Fibroblast of lung (primary cell): Measurements from ENCODE around the gene TIMP2. TPM values are rescaled to one million over a fixed set of nuclear protein-coding genes. Genes with fewer than 3 reads are reported as not detected.

Source experiments
- DNase-seq, 2 donors: peaks; one replicate each; pipeline versions ENCODE4 v3.0.0 to v3.0.0-alpha.2; 2010; ENCODE audit warnings: low read depth in 2 of 2
- H2AFZ ChIP-seq: 2 replicates; pipeline ENCODE4 v1.5.1; 2012; ENCODE audit warnings: low read length, control low read depth, inconsistent platforms
- H3K27ac ChIP-seq: 2 replicates; pipeline ENCODE4 v1.5.1; 2011; ENCODE audit warnings: low read length, control low read depth; ENCODE audit not compliant: insufficient read depth
- H3K27me3 ChIP-seq: 2 replicates; pipeline ENCODE4 v1.5.1; 2011; ENCODE audit warnings: mild to moderate bottlenecking, low read length; ENCODE audit not compliant: control insufficient read depth, insufficient read depth
- H3K36me3 ChIP-seq: 2 replicates; pipeline ENCODE4 v1.5.1; 2011; ENCODE audit warnings: low read length; ENCODE audit not compliant: control insufficient read depth, insufficient read depth
- H3K4me1 ChIP-seq: 2 replicates; pipeline ENCODE4 v1.5.1; 2011; ENCODE audit warnings: low read length; ENCODE audit not compliant: control insufficient read depth, insufficient read depth; ENCODE audit errors: extremely low read depth
- H3K4me2 ChIP-seq: 2 replicates; pipeline ENCODE4 v1.5.1; 2011; ENCODE audit warnings: low read length, control low read depth; ENCODE audit not compliant: insufficient read depth; ENCODE audit errors: extremely low read depth
- H3K4me3 ChIP-seq, 4 experiments: fragments of 200-600 bp in 1 of 4; sonication (generic) in 1 of 4; replicated peaks in 1 of 4; 2 replicates each; pipeline ENCODE4 v1.5.1; 2011 to 2016; ENCODE audit warnings: low read length in 4 of 4, low read depth in 3 of 4, mild to moderate bottlenecking in 3 of 4, control low read depth in 2 of 4, inconsistent platforms in 1 of 4, mixed read lengths in 1 of 4; ENCODE audit not compliant: insufficient read depth in 1 of 4; ENCODE audit errors: control extremely low read depth in 1 of 4
- H3K79me2 ChIP-seq: 2 replicates; pipeline ENCODE4 v1.5.1; 2012; ENCODE audit warnings: mild to moderate bottlenecking, low read length, inconsistent platforms; ENCODE audit not compliant: control insufficient read depth, insufficient read depth
- H3K9ac ChIP-seq: 2 replicates; pipeline ENCODE4 v1.5.1; 2011; ENCODE audit warnings: mild to moderate bottlenecking, low read length, control low read depth; ENCODE audit not compliant: insufficient read depth
- H3K9me3 ChIP-seq: 2 replicates; pipeline ENCODE4 v1.5.1; 2012; ENCODE audit warnings: low read depth, low read length; ENCODE audit not compliant: control insufficient read depth, insufficient read depth
- H4K20me1 ChIP-seq: 2 replicates; pipeline ENCODE4 v1.5.1; 2011; ENCODE audit warnings: low read length; ENCODE audit not compliant: control insufficient read depth, insufficient read depth; ENCODE audit errors: extremely low read depth
- EZH2 ChIP-seq: IDR thresholded peaks from 2 replicates; pipeline ENCODE4 v1.5.1; 2012; ENCODE audit warnings: low read length, control low read depth, mild to moderate bottlenecking; ENCODE audit errors: missing control alignments
- polyA plus RNA-seq, 2 donors: library from polyadenylated mRNA; depleted of rRNA in 1 of 2; stranded (reverse) in 1 of 2; unstranded in 1 of 2; fragments of >200 nt; gene quantifications; 2 replicates each; pipeline ENCODE4 v1.2.1, GENCODE V29; 2011 to 2012; ENCODE audit warnings: missing spikeins in 1 of 2
- total RNA-seq: library from RNA; depleted of rRNA; stranded (reverse); fragments of >200 nt; gene quantifications from 2 replicates; pipeline ENCODE4 v1.2.1, GENCODE V29; 2014
- TF ChIP-seq, protein P1 (sequence below), 2 donors: IDR thresholded peaks in 1 of 2; conservative IDR thresholded peaks in 1 of 2; 1 replicate in 1 of 2; 2 replicates in 1 of 2; pipeline ENCODE4 v1.5.1; 2011 to 2012; ENCODE audit warnings: low read length in 2 of 2, control low read depth in 1 of 2, inconsistent platforms in 1 of 2, low read depth in 1 of 2, mild to moderate bottlenecking in 1 of 2

The TIMP2 gene
- total and polyA plus RNA-seq, 2 donors (not counting 1 experiment from before 2014, with no cell fraction given) = 155 to 745 TPM

DNA sequence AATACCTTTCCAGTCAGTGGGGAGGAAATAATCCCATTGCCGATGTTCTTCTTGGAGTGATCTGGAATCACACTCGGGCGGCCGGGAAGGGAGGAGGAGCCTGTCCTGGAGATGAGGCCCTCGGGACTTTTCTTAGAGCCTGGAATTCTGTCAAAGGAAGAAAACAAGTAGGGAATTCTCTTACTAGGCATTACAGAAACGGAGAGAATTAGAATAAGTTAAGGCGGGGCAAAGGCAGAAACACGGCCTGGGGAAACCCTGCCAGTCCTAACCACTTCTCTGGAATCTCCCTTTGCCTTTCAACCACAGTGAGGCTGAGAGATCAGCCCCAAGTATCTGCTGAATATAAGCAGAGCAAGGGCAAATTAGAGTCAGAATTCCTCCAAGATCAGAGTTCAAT is 112.3 kb downstream of the TIMP2 start:
- H2AFZ ChIP-seq = no peak overlapping the region
- H3K9me3 ChIP-seq = no peaks in the 10 kb centered on the region
- H3K27me3 ChIP-seq = no peaks in the 10 kb centered on the region
- H3K36me3 ChIP-seq = peaks cover 22% of the 10 kb centered on the region
- no peaks in the 10 kb centered on the region for H3K79me2 ChIP-seq
- H3K27ac ChIP-seq = no peak overlapping the region
- TF ChIP-seq EZH2 = no peak
- TF ChIP-seq, protein P1, sequence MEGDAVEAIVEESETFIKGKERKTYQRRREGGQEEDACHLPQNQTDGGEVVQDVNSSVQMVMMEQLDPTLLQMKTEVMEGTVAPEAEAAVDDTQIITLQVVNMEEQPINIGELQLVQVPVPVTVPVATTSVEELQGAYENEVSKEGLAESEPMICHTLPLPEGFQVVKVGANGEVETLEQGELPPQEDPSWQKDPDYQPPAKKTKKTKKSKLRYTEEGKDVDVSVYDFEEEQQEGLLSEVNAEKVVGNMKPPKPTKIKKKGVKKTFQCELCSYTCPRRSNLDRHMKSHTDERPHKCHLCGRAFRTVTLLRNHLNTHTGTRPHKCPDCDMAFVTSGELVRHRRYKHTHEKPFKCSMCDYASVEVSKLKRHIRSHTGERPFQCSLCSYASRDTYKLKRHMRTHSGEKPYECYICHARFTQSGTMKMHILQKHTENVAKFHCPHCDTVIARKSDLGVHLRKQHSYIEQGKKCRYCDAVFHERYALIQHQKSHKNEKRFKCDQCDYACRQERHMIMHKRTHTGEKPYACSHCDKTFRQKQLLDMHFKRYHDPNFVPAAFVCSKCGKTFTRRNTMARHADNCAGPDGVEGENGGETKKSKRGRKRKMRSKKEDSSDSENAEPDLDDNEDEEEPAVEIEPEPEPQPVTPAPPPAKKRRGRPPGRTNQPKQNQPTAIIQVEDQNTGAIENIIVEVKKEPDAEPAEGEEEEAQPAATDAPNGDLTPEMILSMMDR (conservative IDR thresholded peaks at IDR 0.05 in 1 of 2, IDR thresholded peaks at IDR 0.05 in 1 of 2; ENCODE audit: low read depth in 1 of 2, low read length in 2 of 2) = no peak
- no peak for DNase-seq
- no peak overlapping the region for H3K9ac ChIP-seq
- no peaks in the 10 kb centered on the region for H3K4me1 ChIP-seq
- H4K20me1 ChIP-seq = no peaks in the 10 kb centered on the region
- no peak overlapping the region for H3K4me2 ChIP-seq
- H3K4me3 ChIP-seq = no peak overlapping the region

DNA sequence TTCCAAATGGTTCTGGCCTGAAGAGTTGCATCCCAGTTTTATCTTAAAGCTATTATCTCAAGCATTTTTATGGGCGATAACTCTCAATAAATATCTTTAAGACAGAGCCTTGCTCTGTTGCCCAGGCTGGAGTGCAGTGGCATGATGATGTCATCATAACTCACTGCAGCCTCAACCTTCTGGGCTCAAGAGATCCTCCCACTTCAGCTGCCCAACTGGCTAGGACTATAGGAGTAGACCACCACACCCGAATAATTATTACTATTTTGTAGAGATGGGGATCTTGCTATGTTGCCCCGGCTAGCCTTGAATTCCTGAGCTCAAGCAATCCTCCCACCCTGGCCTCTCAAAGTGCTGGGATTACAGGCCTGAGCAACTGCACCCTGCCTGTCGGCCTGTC is 117.0 kb downstream of the TIMP2 start:
- Histone ChIP-seq H3K27me3 (no peaks in the 10 kb centered on the region), H3K9me3 (no peaks in the 10 kb centered on the region), H2AFZ (no peak overlapping the region), H3K36me3 (peaks cover 30% of the 10 kb centered on the region), H4K20me1 (no peaks in the 10 kb centered on the region), H3K4me2 (no peak overlapping the region), H3K79me2 (no peaks in the 10 kb centered on the region), H3K4me1 (no peaks in the 10 kb centered on the region), H3K4me3 (no peak overlapping the region), H3K9ac (no peak overlapping the region), H3K27ac (no peak overlapping the region)
- TF ChIP-seq, protein P1 (conservative IDR thresholded peaks at IDR 0.05 in 1 of 2, IDR thresholded peaks at IDR 0.05 in 1 of 2; ENCODE audit: low read depth in 1 of 2, low read length in 2 of 2) = no peak
- no peak for DNase-seq

DNA sequence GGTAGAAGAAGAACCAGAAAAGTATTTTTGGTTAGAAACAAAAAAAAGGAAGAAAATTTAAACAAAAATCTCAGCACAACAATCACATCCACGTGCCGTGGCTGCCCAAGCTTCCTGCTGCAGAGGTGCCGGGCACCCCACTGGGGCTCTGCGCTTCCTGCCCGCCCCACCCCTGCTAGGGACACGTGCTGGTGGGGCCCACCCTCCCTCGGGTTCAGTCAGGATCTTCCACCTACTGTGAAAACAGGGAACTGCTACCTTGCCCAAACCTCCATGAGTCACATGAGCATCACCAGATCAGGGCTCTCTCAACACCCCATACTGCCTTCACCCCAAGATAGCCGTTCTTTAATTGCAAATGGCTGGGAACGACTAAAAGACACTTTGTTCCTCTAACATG is 118.7 kb downstream of the TIMP2 start:
- Histone ChIP-seq H3K4me2 (no peak overlapping the region), H3K4me3 (no peak overlapping the region), H3K9ac (no peak overlapping the region), H3K27ac (no peak overlapping the region), H3K4me1 (no peaks in the 10 kb centered on the region), H3K27me3 (no peaks in the 10 kb centered on the region), H4K20me1 (no peaks in the 10 kb centered on the region), H3K79me2 (no peaks in the 10 kb centered on the region), H2AFZ (no peak overlapping the region), H3K9me3 (no peaks in the 10 kb centered on the region), H3K36me3 (peaks cover 32% of the 10 kb centered on the region)
- no peak for DNase-seq
- no peak for TF ChIP-seq EZH2
- TF ChIP-seq, protein P1 (conservative IDR thresholded peaks at IDR 0.05 in 1 of 2, IDR thresholded peaks at IDR 0.05 in 1 of 2; ENCODE audit: low read depth in 1 of 2, low read length in 2 of 2) = no peak
